GM23338 (cell line): ENCODE measurements around the gene CAMTA1. TPM values are rescaled to one million over a fixed set of nuclear protein-coding genes. Genes with fewer than 3 reads are reported as not detected.

Source experiments
- ATAC-seq: fragments of 200-7000 bp; cut with Tn5 transposase; 3 replicates; pipeline ENCODE4 v1.9.1; 2020
- DNase-seq: peaks from one replicate; pipeline ENCODE4 v3.0.0-alpha.2; 2015; ENCODE audit warnings: low spot score
- H2AFZ ChIP-seq: fragments of 200-600 bp; sonication (generic); 2 replicates; pipeline ENCODE4 v1.8.0; 2016; ENCODE audit warnings: antibody characterized with exemption, mild to moderate bottlenecking, moderate library complexity
- H3F3A ChIP-seq: fragments of 200-600 bp; sonication (generic); replicated peaks from 2 replicates; pipeline ENCODE4 v1.8.0; 2017; ENCODE audit warnings: antibody characterized with exemption, mixed run types, low read depth
- H3K27ac ChIP-seq: fragments of 200-600 bp; sonication (generic); 2 replicates; pipeline ENCODE4 v1.6.1; 2016; ENCODE audit warnings: low read depth
- H3K27me3 ChIP-seq: fragments of 200-600 bp; sonication (generic); 2 replicates; pipeline ENCODE4 v1.8.0; 2016; ENCODE audit warnings: mild to moderate bottlenecking, mixed run types, moderate library complexity; ENCODE audit not compliant: insufficient read depth
- H3K36me3 ChIP-seq: fragments of 200-600 bp; sonication (generic); 2 replicates; pipeline ENCODE4 v1.8.0; 2016; ENCODE audit warnings: mild to moderate bottlenecking; ENCODE audit not compliant: insufficient read depth
- H3K4me1 ChIP-seq: fragments of 200-600 bp; sonication (generic); 2 replicates; pipeline ENCODE4 v1.8.0; 2016; ENCODE audit warnings: mild to moderate bottlenecking, moderate library complexity; ENCODE audit not compliant: insufficient read depth
- H3K4me2 ChIP-seq: fragments of 200-600 bp; sonication (generic); 2 replicates; pipeline ENCODE4 v1.7.1; 2017; ENCODE audit warnings: mixed run types
- H3K4me3 ChIP-seq: fragments of 200-600 bp; sonication (generic); 2 replicates; pipeline ENCODE4 v1.6.1; 2016; ENCODE audit warnings: mixed run types
- H3K79me2 ChIP-seq: fragments of 200-600 bp; sonication (generic); replicated peaks from 2 replicates; pipeline ENCODE4 v1.8.0; 2017; ENCODE audit warnings: mild to moderate bottlenecking; ENCODE audit not compliant: insufficient read depth
- H3K9me2 ChIP-seq: fragments of 200-600 bp; sonication (generic); 2 replicates; pipeline ENCODE4 v1.8.0; 2017; ENCODE audit not compliant: insufficient read depth
- H4K20me1 ChIP-seq: fragments of 200-600 bp; sonication (generic); replicated peaks from 2 replicates; pipeline ENCODE4 v1.8.0; 2017; ENCODE audit warnings: mild to moderate bottlenecking; ENCODE audit not compliant: insufficient read depth
- H3K27ac Mint-ChIP-seq: 2 replicates; pipeline ENCODE4 v1.8.0; 2020; ENCODE audit warnings: inconsistent platforms, mild to moderate bottlenecking, moderate library complexity, mixed read lengths
- H3K27me3 Mint-ChIP-seq: 3 replicates; pipeline ENCODE4 v1.8.0; 2022; ENCODE audit warnings: low read depth, mild to moderate bottlenecking, moderate library complexity, mixed read lengths, inconsistent platforms; ENCODE audit not compliant: insufficient read depth, poor library complexity
- H3K36me3 Mint-ChIP-seq: 3 replicates; pipeline ENCODE4 v1.8.0; 2021; ENCODE audit warnings: low read depth, mild to moderate bottlenecking, inconsistent platforms, moderate library complexity, mixed read lengths
- H3K4me1 Mint-ChIP-seq: 3 replicates; pipeline ENCODE4 v1.8.0; 2020; ENCODE audit warnings: mild to moderate bottlenecking, inconsistent platforms, mixed read lengths
- H3K4me3 Mint-ChIP-seq: 3 replicates; pipeline ENCODE4 v1.8.0; 2021; ENCODE audit warnings: moderate library complexity, mild to moderate bottlenecking, inconsistent platforms, mixed read lengths
- H3K9me3 Mint-ChIP-seq: 3 replicates; pipeline ENCODE4 v1.8.0; 2020; ENCODE audit warnings: moderate library complexity, mild to moderate bottlenecking, inconsistent platforms, mixed read lengths
- ETS1 ChIP-seq: IDR thresholded peaks from 2 replicates; pipeline ENCODE4 v1.6.1; 2016; ENCODE audit warnings: antibody characterized with exemption
- POLR2AphosphoS5 ChIP-seq: IDR thresholded peaks from 2 replicates; pipeline ENCODE4 v1.6.1; 2016; ENCODE audit warnings: antibody characterized with exemption, low read depth
- STAT1 ChIP-seq: IDR thresholded peaks from one replicate; pipeline ENCODE4 v1.6.1; 2016; ENCODE audit warnings: antibody characterized with exemption; ENCODE audit not compliant: unreplicated experiment
- ZNF114 ChIP-seq: fragments of 250-450 bp; sonication (Bioruptor Pico); IDR thresholded peaks from 2 replicates; pipeline ENCODE4 v1.5.0; 2020; ENCODE audit warnings: mild to moderate bottlenecking, moderate library complexity
- ZNF331 ChIP-seq: fragments of 250-450 bp; sonication (Bioruptor Pico); IDR thresholded peaks from 2 replicates; pipeline ENCODE4 v1.5.0; 2020; ENCODE audit warnings: low read depth, mild to moderate bottlenecking, moderate library complexity
- ZNF462 ChIP-seq: fragments of 250-450 bp; sonication (Bioruptor Pico); IDR thresholded peaks from 2 replicates; pipeline ENCODE4 v1.5.0; 2020; ENCODE audit warnings: mild to moderate bottlenecking, moderate library complexity
- polyA plus RNA-seq: library from polyadenylated mRNA; unstranded; fragments of >200 nt; fragmentation: Nextera tagmentation; extraction: Ambion mirVana; gene quantifications from 2 replicates; pipeline ENCODE4 v1.2.1, GENCODE V29; 2016
- total RNA-seq: library from RNA; depleted of rRNA; stranded (reverse); fragments of >200 nt; shearing (Covaris generic); gene quantifications from 2 replicates; pipeline ENCODE4 v1.2.3, GENCODE V29; 2014

CAMTA1 gene
- total and polyA plus RNA-seq, 2 experiments from 2014 or later = 115 to 519 TPM

- peaks cover 10% of the 10 kb centered on the region for H3K4me1 ChIP-seq
- Mint-ChIP-seq H3K4me1 (peaks cover 23% of the 10 kb centered on the region), H3K9me3 (0 out of 3 replicates have a peak, but pooled peaks cover 3% of the 10 kb centered on the region), H3K27me3 (peaks cover 4% of the 10 kb centered on the region), H3K27ac (no peak overlapping the region), H3K36me3 (no peaks in the 10 kb centered on the region), H3K4me3 (no peak overlapping the region)
- TF ChIP-seq POLR2AphosphoS5 (no peak), ZNF114 (CRISPR knock-in tag) (no peak), STAT1 (no peak), ETS1 (no peak)
- H3K27ac ChIP-seq = no peak overlapping the region
- no peak for ATAC-seq
- H4K20me1 ChIP-seq = no peaks in the 10 kb centered on the region
- H2AFZ ChIP-seq = no peak overlapping the region
- H3K27me3 ChIP-seq = no peaks in the 10 kb centered on the region
- H3F3A ChIP-seq = no peaks in the 10 kb centered on the region
- no peaks in the 10 kb centered on the region for H3K36me3 ChIP-seq
- no peak overlapping the region for H3K4me3 ChIP-seq
- no peaks in the 10 kb centered on the region for H3K9me2 ChIP-seq
- no peak overlapping the region for H3K4me2 ChIP-seq
- H3K79me2 ChIP-seq = no peaks in the 10 kb centered on the region
- DNase-seq = no peak
These were observed 206.0 kb downstream of the CAMTA1 start for GRCh38 chr1:6991266-6991665.

GRCh38 chr1:6995789-6996188 is 210.5 kb downstream of the CAMTA1 start:
- H4K20me1 ChIP-seq = no peaks in the 10 kb centered on the region
- peak overlapping the region; percentile 77; the same call in 1 of the 2 replicates for H3K27ac Mint-ChIP-seq
- peak overlapping the region; percentile 38; the same call in 1 of the 2 replicates for H3K4me2 ChIP-seq
- H3F3A ChIP-seq = no peaks in the 10 kb centered on the region
- H3K4me3 ChIP-seq = no peak overlapping the region
- H3K9me2 ChIP-seq = no peaks in the 10 kb centered on the region
- H3K79me2 ChIP-seq = no peaks in the 10 kb centered on the region
- no peaks in the 10 kb centered on the region for H3K36me3 Mint-ChIP-seq
- H3K4me1 ChIP-seq = peaks cover 21% of the 10 kb centered on the region
- H3K4me1 Mint-ChIP-seq = peaks cover 17% of the 10 kb centered on the region
- no peak overlapping the region for H3K4me3 Mint-ChIP-seq
- ATAC-seq (peak; percentile 65), DNase-seq (no peak)
- H3K27me3 Mint-ChIP-seq = peaks cover 5% of the 10 kb centered on the region
- no peaks in the 10 kb centered on the region for H3K27me3 ChIP-seq
- no peaks in the 10 kb centered on the region for H3K36me3 ChIP-seq
- H2AFZ ChIP-seq = no peak overlapping the region
- H3K27ac ChIP-seq = no peak overlapping the region
- TF ChIP-seq ZNF331 (CRISPR knock-in tag) (no peak), STAT1 (no peak), ZNF462 (CRISPR knock-in tag) (no peak)
- peaks cover 3% of the 10 kb centered on the region; the same call in 1 of the 3 replicates for H3K9me3 Mint-ChIP-seq
